Erythroblast (primary cell): ENCODE measurements around the gene IL17REL.

Source experiments
- GATA1 ChIP-seq: IDR thresholded peaks from 2 replicates; pipeline ENCODE4 v1.6.1; 2011; ENCODE audit warnings: low read depth, mild to moderate bottlenecking, control low read depth, low read length, moderate library complexity
- POLR2A ChIP-seq: IDR thresholded peaks from 2 replicates; pipeline ENCODE4 v1.6.1; 2011; ENCODE audit warnings: mild to moderate bottlenecking, low read length

GRCh38 chr22:50002791-50003190, 9.8 kb downstream of the IL17REL start:
- TF ChIP-seq POLR2A (no peak), GATA1 (no peak)
